GM12872 (cell line): ENCODE measurements around the gene SCAF11.

Experiments used
- CTCF ChIP-seq: IDR thresholded peaks from 3 replicates; pipeline ENCODE4 v1.5.1; 2011; ENCODE audit warnings: low read depth, mild to moderate bottlenecking, low read length, moderate library complexity; ENCODE audit not compliant: insufficient read depth

The SCAF11 gene

GRCh38 chr12:45994736-45995135 is 4.4 kb upstream of the SCAF11 start:
- no peak for TF ChIP-seq CTCF

- no peak for TF ChIP-seq CTCF
Measured at GRCh38 chr12:45991284-45992249, 1.2 kb upstream of the SCAF11 start.

GRCh38 chr12:45989721-45990467 is 480 bp downstream of the SCAF11 start:
- TF ChIP-seq CTCF, result no peak

- no peak for TF ChIP-seq CTCF
Measured at GRCh38 chr12:45989287-45989686, 1.1 kb downstream of the SCAF11 start.

- no peak for TF ChIP-seq CTCF
Measured at GRCh38 chr12:45988264-45988663, 2.1 kb downstream of the SCAF11 start.

GRCh38 chr12:45987340-45987727 is 3.0 kb downstream of the SCAF11 start:
- no peak for TF ChIP-seq CTCF

- TF ChIP-seq CTCF, result no peak
Measured at GRCh38 chr12:45986641-45987339, 3.6 kb downstream of the SCAF11 start.
